ENCODE results near the gene STON2.

Gene STON2

DNA sequence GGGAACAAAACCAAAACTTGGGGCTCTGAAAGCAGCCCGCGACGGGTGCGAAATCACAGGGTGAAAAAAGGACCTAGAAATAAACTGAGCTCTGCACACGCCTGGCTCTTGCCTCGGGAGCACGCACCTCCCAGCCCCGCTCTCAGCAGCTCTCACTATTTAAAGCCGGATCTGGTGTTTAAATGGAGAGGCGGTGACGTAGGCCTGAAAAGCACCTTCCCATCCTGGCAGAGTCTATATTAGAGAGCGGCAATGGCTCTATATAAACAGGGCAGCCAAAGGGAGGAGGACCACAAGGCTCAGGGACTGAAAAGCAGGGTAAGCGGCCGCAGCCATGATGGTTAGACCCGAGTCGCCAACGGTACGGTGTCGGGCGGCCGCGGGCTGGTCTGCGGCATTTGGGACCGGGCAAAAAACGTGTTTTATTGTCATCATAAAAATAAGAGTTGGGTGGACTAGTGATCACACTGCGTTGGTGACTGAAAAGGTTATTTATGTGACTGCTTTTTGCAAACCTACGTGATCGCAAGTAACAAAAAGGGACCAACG lies 180.8 kb downstream of the STON2 start:
- peak overlapping the region; percentile 92 for H3K27ac ChIP-seq
- no peaks in the 10 kb centered on the region for H3K27me3 ChIP-seq (ENCODE audit: insufficient read depth, low read depth, severe bottlenecking)
- TF ChIP-seq, protein P1, sequence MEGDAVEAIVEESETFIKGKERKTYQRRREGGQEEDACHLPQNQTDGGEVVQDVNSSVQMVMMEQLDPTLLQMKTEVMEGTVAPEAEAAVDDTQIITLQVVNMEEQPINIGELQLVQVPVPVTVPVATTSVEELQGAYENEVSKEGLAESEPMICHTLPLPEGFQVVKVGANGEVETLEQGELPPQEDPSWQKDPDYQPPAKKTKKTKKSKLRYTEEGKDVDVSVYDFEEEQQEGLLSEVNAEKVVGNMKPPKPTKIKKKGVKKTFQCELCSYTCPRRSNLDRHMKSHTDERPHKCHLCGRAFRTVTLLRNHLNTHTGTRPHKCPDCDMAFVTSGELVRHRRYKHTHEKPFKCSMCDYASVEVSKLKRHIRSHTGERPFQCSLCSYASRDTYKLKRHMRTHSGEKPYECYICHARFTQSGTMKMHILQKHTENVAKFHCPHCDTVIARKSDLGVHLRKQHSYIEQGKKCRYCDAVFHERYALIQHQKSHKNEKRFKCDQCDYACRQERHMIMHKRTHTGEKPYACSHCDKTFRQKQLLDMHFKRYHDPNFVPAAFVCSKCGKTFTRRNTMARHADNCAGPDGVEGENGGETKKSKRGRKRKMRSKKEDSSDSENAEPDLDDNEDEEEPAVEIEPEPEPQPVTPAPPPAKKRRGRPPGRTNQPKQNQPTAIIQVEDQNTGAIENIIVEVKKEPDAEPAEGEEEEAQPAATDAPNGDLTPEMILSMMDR (IDR thresholded peaks at IDR 0.05; ENCODE audit: low read depth, low read length) = no peak
- peaks cover 24% of the 10 kb centered on the region for H3K36me3 ChIP-seq
- peak overlapping the region; percentile 89 for H3K4me3 ChIP-seq (ENCODE audit: low read depth, low read length)
- peak; percentile 88 for DNase-seq
- H3K9me3 ChIP-seq (ENCODE audit: severe bottlenecking) = no peaks in the 10 kb centered on the region

DNA sequence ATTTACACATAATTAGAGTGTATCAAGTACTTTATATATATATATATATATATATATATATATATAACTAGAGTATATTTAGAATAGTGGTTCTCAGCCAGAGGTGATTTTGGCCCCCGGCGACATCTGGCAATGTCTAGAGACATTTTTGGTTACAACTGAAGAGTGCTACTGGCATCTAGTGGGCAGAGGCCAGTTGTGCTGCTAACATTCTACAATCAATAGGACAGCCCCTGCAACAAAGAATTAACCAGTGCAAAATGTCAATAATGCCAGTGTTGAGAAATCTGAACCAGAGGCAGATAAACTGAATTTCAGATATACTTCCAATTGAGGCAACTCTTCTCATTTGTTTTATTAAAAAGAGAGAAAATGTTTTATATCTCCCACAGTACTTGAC lies 188.3 kb downstream of the STON2 start:
- TF ChIP-seq, protein P1 (IDR thresholded peaks at IDR 0.05; ENCODE audit: low read depth, low read length) = peak; percentile 25; the same call in 1 of the 2 replicates
- Histone ChIP-seq H3K9me3 (ENCODE audit: severe bottlenecking) (no peaks in the 10 kb centered on the region), H3K4me3 (ENCODE audit: low read depth, low read length) (no peak overlapping the region), H3K36me3 (peaks cover 81% of the 10 kb centered on the region), H3K27me3 (ENCODE audit: insufficient read depth, low read depth, severe bottlenecking) (no peaks in the 10 kb centered on the region), H3K27ac (no peak overlapping the region)
- peak; percentile 11 for DNase-seq
